ENCODE results near the gene ERICH6. TPM values are rescaled to one million over a fixed set of nuclear protein-coding genes. Genes with fewer than 3 reads are reported as not detected.

ERICH6 gene
- total RNA-seq, 2 donors from 2014 or later = not detected

DNA sequence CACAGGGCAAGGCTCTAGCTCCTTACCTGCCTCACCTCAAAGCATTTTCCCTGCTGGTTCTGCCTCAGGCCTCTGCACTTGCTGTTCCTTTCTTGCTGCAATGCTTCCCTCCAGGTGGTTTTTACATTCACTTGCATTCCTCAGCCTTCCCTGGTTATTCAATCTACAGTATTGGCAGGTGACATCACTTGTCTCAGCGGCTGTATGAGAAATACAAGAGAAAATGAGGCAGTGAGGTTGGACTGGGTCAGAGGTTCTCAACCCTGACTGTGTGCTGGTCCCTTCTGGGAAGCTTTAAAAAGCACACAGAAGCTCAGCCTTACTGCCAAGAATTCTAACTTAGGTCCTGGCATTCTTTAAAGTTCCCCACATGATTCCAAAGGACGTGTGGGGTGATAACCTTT, 32.6 kb upstream of the ERICH6 start:
- no peak for ATAC-seq (ENCODE audit: insufficient number of reproducible peaks, low FRiP score, low read depth)
- Histone ChIP-seq H3K9me3 (no peaks in the 10 kb centered on the region), H3K36me3 (no peaks in the 10 kb centered on the region), H3K4me3 (no peak overlapping the region), H3K27ac (no peak overlapping the region), H3K4me1 (ENCODE audit: control insufficient read depth in 1 of 2, low read depth in 2 of 2) (peaks cover 0 to 5% of the 10 kb centered on the region in 2 donors), H3K27me3 (replicated peaks; ENCODE audit: insufficient read depth) (no peaks in the 10 kb centered on the region)
- TF ChIP-seq, protein P1, sequence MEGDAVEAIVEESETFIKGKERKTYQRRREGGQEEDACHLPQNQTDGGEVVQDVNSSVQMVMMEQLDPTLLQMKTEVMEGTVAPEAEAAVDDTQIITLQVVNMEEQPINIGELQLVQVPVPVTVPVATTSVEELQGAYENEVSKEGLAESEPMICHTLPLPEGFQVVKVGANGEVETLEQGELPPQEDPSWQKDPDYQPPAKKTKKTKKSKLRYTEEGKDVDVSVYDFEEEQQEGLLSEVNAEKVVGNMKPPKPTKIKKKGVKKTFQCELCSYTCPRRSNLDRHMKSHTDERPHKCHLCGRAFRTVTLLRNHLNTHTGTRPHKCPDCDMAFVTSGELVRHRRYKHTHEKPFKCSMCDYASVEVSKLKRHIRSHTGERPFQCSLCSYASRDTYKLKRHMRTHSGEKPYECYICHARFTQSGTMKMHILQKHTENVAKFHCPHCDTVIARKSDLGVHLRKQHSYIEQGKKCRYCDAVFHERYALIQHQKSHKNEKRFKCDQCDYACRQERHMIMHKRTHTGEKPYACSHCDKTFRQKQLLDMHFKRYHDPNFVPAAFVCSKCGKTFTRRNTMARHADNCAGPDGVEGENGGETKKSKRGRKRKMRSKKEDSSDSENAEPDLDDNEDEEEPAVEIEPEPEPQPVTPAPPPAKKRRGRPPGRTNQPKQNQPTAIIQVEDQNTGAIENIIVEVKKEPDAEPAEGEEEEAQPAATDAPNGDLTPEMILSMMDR (IDR thresholded peaks at IDR 0.05) = no peak
- DNase-seq (ENCODE audit: low spot score) = no peak

DNA sequence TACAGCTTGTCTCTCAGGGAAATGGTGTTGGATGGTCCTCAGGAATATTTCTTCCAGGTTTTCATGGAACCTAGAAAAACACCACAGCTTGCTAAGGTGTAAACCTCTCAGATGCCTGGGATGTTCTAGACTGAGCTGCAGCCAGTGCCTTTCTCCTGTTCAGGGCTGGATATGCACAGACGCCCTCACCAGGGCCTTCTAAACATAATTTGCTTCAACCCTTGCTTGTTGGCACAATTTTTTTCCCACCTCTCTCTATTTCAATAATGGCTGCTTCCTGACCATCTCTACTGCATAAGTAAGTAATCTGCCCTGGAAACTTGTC, 31.0 kb upstream of the ERICH6 start:
- Histone ChIP-seq H3K27ac (no peak overlapping the region), H3K36me3 (no peaks in the 10 kb centered on the region), H3K4me1 (ENCODE audit: control insufficient read depth in 1 of 2, low read depth in 2 of 2) (no peaks in the 10 kb centered on the region), H3K4me3 (no peak overlapping the region), H3K27me3 (replicated peaks; ENCODE audit: insufficient read depth) (no peaks in the 10 kb centered on the region), H3K9me3 (no peaks in the 10 kb centered on the region)
- no peak for DNase-seq (ENCODE audit: low spot score)
- ATAC-seq (ENCODE audit: insufficient number of reproducible peaks, low FRiP score, low read depth) = no peak
- TF ChIP-seq, protein P1 (IDR thresholded peaks at IDR 0.05) = no peak

DNA sequence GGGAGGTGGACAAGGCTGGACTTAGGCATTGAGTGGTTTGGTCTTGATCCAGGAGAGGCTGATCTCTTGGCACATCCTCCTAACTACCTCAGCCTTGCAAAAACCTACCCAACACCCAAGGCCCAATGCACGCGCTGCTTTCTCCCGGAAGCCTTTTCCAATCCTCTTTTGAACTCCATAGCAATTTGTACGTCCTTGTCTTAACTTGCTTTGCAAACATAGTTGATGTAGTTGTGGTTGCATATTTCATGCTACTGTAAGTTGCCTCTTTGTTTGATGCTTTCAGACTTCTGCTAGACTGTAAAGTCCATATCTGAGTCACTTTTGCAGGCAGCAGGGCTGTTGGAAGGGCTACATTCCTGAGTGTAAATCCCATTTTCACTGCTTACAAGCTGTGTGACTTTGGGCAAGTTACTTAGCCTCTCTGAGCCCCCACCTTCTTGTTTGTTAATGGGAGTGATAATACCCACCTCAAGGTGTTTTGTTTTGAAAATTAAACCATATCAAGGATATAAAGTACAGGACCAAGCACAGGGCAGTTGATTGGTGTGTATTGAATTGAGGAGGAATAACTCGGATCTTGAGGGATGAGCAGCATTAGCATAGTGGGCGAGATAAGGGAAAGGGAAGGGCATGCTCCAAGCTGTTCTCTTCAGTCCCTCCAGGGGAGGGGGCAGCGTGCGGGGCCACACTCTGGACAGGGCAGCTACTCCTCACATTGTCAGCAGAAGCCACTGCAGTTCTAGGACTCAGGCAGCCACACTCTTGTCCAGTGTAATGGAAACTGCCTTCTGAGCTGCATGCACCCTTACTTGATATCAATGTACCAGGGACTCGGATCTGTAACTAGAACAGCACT, 30.4 kb upstream of the ERICH6 start:
- Histone ChIP-seq H3K27me3 (replicated peaks; ENCODE audit: insufficient read depth) (no peaks in the 10 kb centered on the region), H3K4me3 (no peak overlapping the region), H3K4me1 (ENCODE audit: control insufficient read depth in 1 of 2, low read depth in 2 of 2) (no peaks in the 10 kb centered on the region), H3K36me3 (no peaks in the 10 kb centered on the region), H3K27ac (no peak overlapping the region), H3K9me3 (no peaks in the 10 kb centered on the region)
- ATAC-seq (ENCODE audit: insufficient number of reproducible peaks, low FRiP score, low read depth) (no peak), DNase-seq (ENCODE audit: low spot score) (no peak)
- TF ChIP-seq, protein P1 (IDR thresholded peaks at IDR 0.05) = no peak

DNA sequence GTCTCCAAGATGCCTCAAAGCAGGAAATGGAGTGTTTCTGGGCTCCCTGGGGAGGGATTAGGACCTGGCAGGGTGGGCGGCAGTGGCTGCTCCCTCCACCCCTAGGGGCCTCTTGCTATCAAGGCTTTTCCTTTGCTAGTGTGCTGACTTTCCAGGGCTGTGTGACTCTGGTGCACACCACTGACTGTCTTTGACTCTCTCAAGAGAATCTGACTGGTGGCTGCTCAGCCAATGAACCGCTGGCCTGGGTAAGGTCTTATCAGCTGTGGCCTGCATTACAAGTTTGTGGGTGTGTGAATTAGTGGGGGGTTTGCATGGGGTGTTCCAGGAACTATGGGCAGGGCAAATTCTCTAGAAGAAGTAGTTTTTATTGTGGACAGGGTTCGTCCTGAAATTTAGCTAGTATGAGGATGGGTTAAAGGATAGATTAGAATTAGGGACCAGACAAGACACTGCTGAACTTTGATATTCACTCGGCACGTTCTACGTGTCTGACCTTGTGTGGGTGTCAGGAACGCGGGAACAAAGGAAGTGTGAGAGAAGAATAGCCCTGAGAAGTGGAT, 29.7 kb upstream of the ERICH6 start:
- DNase-seq (ENCODE audit: low spot score) (no peak), ATAC-seq (ENCODE audit: insufficient number of reproducible peaks, low FRiP score, low read depth) (no peak)
- no peaks in the 10 kb centered on the region for H3K4me1 ChIP-seq (ENCODE audit: control insufficient read depth in 1 of 2, low read depth in 2 of 2)
- no peaks in the 10 kb centered on the region for H3K9me3 ChIP-seq
- no peak overlapping the region for H3K4me3 ChIP-seq
- TF ChIP-seq, protein P1 (IDR thresholded peaks at IDR 0.05) = no peak
- H3K27me3 ChIP-seq (replicated peaks; ENCODE audit: insufficient read depth) = no peaks in the 10 kb centered on the region
- H3K36me3 ChIP-seq = no peaks in the 10 kb centered on the region
- H3K27ac ChIP-seq = no peak overlapping the region

DNA sequence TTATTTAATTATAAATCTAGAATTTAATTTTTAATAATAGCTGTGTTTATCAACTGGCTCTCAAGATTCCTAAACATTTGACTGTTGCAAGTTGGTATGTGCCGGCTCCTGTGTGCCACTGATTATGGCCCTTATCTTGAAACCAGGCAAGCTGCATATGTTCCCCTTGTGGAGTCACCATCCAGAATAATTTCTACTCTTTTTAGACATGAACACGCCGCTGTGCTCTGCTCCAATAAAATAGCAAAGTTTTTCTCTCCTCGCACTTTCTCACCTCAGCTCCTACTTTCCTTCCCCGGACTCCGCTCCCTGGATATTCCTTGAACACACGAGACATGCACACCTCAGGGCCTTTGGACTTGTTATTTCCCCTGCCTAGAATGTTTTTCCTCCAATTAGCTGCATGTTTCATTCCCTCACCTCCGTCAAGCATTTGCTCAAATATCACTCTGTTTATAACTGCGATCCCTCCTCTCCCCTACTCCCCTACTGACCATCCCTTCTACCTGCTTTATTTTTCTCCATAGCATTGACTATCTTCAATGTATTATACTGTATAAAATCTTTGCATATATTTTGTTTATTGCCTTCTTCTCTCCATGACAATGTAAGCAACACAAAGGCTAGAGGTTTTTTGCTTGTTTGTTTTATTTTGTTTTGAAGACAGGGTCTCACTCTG, 26.1 kb upstream of the ERICH6 start:
- Histone ChIP-seq H3K27me3 (replicated peaks; ENCODE audit: insufficient read depth) (no peaks in the 10 kb centered on the region), H3K4me1 (ENCODE audit: control insufficient read depth in 1 of 2, low read depth in 2 of 2) (no peaks in the 10 kb centered on the region), H3K36me3 (no peaks in the 10 kb centered on the region), H3K27ac (no peak overlapping the region), H3K4me3 (no peak overlapping the region), H3K9me3 (no peaks in the 10 kb centered on the region)
- ATAC-seq (ENCODE audit: insufficient number of reproducible peaks, low FRiP score, low read depth) (no peak), DNase-seq (ENCODE audit: low spot score) (no peak)
- TF ChIP-seq, protein P1 (IDR thresholded peaks at IDR 0.05) = no peak
